ENCODE measurements around the gene CHST8.

DNA sequence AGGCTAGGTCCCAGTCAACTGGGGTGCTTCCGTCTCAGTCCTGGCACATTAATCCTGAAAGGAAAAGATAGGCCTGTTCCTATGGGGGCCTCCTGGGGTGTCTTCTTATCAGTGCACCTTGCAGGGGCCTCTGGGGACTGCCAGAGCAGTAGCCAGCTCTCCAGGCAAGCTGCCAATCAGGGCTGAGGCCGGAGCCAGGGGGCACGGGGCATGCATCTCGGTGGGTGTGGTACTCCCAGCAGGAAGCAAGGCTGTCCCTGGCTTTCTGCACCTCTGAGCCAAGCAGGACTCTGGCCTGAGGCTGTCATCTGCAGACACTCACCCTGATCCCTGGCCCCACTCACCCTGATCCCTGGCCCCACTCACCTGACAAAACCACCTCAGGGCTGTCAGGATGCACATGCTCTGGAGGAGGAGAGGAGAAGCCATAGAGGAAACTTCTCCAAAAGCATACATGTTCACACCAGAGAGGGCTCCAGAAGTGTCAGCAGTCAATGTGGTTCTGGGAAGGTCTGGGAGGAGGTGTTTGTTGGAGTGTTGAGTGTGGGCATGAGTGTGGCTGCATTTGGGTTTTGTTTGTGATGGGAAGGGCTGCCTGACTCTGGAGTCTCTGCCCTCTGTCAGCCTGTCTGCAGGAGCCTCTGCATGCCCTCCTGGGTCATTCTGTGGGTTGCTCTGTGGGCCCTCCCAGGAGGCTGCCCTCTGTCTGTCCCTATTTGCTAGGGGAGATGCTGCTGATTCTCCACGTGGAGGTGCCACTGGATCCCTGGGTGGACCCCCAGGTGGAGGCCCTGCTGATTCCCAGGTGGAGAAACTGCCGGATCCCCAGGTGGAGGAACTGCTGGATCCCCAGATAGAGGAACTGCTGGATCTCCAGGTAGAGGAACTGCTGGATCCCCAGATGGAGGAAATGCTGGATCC is 152.2 kb downstream of the CHST8 start:
- TF ChIP-seq, protein P1, sequence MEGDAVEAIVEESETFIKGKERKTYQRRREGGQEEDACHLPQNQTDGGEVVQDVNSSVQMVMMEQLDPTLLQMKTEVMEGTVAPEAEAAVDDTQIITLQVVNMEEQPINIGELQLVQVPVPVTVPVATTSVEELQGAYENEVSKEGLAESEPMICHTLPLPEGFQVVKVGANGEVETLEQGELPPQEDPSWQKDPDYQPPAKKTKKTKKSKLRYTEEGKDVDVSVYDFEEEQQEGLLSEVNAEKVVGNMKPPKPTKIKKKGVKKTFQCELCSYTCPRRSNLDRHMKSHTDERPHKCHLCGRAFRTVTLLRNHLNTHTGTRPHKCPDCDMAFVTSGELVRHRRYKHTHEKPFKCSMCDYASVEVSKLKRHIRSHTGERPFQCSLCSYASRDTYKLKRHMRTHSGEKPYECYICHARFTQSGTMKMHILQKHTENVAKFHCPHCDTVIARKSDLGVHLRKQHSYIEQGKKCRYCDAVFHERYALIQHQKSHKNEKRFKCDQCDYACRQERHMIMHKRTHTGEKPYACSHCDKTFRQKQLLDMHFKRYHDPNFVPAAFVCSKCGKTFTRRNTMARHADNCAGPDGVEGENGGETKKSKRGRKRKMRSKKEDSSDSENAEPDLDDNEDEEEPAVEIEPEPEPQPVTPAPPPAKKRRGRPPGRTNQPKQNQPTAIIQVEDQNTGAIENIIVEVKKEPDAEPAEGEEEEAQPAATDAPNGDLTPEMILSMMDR (IDR thresholded peaks at IDR 0.05; ENCODE audit: low read depth, low read length, missing input control), result no peak
- TF ChIP-seq GABPA (IDR thresholded peaks at IDR 0.05 in 1 of 2, conservative IDR thresholded peaks at IDR 0.05 in 1 of 2) (no peak), RXRA (IDR thresholded peaks at IDR 0.05) (no peak), TAF1 (conservative IDR thresholded peaks at IDR 0.05) (no peak), HNF4G (IDR thresholded peaks at IDR 0.05) (no peak), SP1 (IDR thresholded peaks at IDR 0.05) (no peak), ZBTB33 (IDR thresholded peaks at IDR 0.05) (no peak), RAD21 (IDR thresholded peaks at IDR 0.05) (no peak), YY1 (IDR thresholded peaks at IDR 0.05) (no peak), ATF3 (IDR thresholded peaks at IDR 0.05) (no peak), JUND (IDR thresholded peaks at IDR 0.05) (no peak)
- TF ChIP-seq, protein P2, sequence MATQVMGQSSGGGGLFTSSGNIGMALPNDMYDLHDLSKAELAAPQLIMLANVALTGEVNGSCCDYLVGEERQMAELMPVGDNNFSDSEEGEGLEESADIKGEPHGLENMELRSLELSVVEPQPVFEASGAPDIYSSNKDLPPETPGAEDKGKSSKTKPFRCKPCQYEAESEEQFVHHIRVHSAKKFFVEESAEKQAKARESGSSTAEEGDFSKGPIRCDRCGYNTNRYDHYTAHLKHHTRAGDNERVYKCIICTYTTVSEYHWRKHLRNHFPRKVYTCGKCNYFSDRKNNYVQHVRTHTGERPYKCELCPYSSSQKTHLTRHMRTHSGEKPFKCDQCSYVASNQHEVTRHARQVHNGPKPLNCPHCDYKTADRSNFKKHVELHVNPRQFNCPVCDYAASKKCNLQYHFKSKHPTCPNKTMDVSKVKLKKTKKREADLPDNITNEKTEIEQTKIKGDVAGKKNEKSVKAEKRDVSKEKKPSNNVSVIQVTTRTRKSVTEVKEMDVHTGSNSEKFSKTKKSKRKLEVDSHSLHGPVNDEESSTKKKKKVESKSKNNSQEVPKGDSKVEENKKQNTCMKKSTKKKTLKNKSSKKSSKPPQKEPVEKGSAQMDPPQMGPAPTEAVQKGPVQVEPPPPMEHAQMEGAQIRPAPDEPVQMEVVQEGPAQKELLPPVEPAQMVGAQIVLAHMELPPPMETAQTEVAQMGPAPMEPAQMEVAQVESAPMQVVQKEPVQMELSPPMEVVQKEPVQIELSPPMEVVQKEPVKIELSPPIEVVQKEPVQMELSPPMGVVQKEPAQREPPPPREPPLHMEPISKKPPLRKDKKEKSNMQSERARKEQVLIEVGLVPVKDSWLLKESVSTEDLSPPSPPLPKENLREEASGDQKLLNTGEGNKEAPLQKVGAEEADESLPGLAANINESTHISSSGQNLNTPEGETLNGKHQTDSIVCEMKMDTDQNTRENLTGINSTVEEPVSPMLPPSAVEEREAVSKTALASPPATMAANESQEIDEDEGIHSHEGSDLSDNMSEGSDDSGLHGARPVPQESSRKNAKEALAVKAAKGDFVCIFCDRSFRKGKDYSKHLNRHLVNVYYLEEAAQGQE (IDR thresholded peaks at IDR 0.05), result no peak
- TF ChIP-seq, protein P3, sequence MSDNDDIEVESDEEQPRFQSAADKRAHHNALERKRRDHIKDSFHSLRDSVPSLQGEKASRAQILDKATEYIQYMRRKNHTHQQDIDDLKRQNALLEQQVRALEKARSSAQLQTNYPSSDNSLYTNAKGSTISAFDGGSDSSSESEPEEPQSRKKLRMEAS (IDR thresholded peaks at IDR 0.05), result no peak
